Endothelial cell of umbilical vein (primary cell): ENCODE measurements around the gene FOXJ1.

Source experiments
- CTCF ChIP-seq, 2 donors: IDR thresholded peaks; 1 replicate in 1 of 2; 2 replicates in 1 of 2; pipeline ENCODE4 v1.5.1; 2011; ENCODE audit warnings: low read length in 2 of 2, mild to moderate bottlenecking in 2 of 2, moderate library complexity in 2 of 2, control low read depth in 1 of 2, inconsistent platforms in 1 of 2, low read depth in 1 of 2; ENCODE audit not compliant: insufficient read depth in 1 of 2; ENCODE audit errors: extremely low read depth in 1 of 2
- EZH2 ChIP-seq: IDR thresholded peaks from 2 replicates; pipeline ENCODE4 v1.6.1; 2012; ENCODE audit warnings: borderline replicate concordance, low read depth, mild to moderate bottlenecking, moderate library complexity, low read length, inconsistent platforms; ENCODE audit not compliant: severe bottlenecking
- POLR2A ChIP-seq: IDR thresholded peaks from 2 replicates; pipeline ENCODE4 v1.6.1; 2012; ENCODE audit warnings: low read depth, mild to moderate bottlenecking, control low read depth, low read length
- POLR2AphosphoS5 ChIP-seq: IDR thresholded peaks from 2 replicates; pipeline ENCODE4 v1.6.1; 2012; ENCODE audit warnings: low read depth, mild to moderate bottlenecking, control low read depth, low read length, moderate library complexity; ENCODE audit not compliant: insufficient read depth

- TF ChIP-seq POLR2AphosphoS5: no peak
- no peak for TF ChIP-seq POLR2A
- TF ChIP-seq EZH2: no peak
- TF ChIP-seq CTCF (IDR thresholded peaks at IDR 0.05; ENCODE audit: extremely low read depth in 1 of 2, insufficient read depth in 1 of 2, low read depth in 1 of 2, low read length in 2 of 2): no peak
Measured at GRCh38 chr17:76152591-76152990, 11.5 kb upstream of the FOXJ1 start.
